IMR-90 (cell line): Measurements from ENCODE around the gene PHF14.

Experiments used
- MAFK ChIP-seq: IDR thresholded peaks from 2 replicates; pipeline ENCODE4 v1.6.1; 2012; ENCODE audit warnings: low read depth, low read length, improper control_type of control experiment
- MXI1 ChIP-seq: IDR thresholded peaks from 2 replicates; pipeline ENCODE4 v1.6.1; 2012; ENCODE audit warnings: low read depth, mild to moderate bottlenecking, low read length, moderate library complexity, borderline replicate concordance
- POLR2A ChIP-seq: IDR thresholded peaks from 2 replicates; pipeline ENCODE4 v1.6.1; 2012; ENCODE audit warnings: mild to moderate bottlenecking, low read depth, low read length
- RCOR1 ChIP-seq: IDR thresholded peaks from 2 replicates; pipeline ENCODE4 v1.6.1; 2012; ENCODE audit warnings: mild to moderate bottlenecking, low read length, improper control_type of control experiment; ENCODE audit not compliant: insufficient replicate concordance
- TF ChIP-seq, protein P1 (sequence below): conservative IDR thresholded peaks from 2 replicates; pipeline ENCODE4 v1.5.1; 2012; ENCODE audit warnings: mild to moderate bottlenecking, low read depth, low read length, improper control_type of control experiment

DNA sequence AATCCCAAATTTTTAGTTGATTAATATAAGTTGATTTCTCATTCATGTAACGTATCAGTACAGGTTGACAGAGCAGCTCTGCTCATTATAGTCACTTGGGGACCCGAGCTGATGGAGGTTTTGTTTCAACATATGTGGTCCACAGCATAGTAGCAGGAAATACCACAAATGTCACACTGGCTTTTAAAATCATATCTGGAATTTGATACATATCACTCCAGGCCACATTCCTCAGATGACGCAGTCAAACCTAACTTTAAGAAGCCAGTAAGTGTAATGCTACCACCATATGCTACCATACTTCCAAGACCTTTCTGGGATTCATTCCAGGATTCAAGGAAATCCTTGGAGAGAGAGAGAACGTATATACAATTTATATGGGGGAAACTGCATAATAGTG, 156.3 kb downstream of the PHF14 start:
- TF ChIP-seq POLR2A (no peak), RCOR1 (no peak), MAFK (no peak), MXI1 (no peak)
- TF ChIP-seq, protein P1, sequence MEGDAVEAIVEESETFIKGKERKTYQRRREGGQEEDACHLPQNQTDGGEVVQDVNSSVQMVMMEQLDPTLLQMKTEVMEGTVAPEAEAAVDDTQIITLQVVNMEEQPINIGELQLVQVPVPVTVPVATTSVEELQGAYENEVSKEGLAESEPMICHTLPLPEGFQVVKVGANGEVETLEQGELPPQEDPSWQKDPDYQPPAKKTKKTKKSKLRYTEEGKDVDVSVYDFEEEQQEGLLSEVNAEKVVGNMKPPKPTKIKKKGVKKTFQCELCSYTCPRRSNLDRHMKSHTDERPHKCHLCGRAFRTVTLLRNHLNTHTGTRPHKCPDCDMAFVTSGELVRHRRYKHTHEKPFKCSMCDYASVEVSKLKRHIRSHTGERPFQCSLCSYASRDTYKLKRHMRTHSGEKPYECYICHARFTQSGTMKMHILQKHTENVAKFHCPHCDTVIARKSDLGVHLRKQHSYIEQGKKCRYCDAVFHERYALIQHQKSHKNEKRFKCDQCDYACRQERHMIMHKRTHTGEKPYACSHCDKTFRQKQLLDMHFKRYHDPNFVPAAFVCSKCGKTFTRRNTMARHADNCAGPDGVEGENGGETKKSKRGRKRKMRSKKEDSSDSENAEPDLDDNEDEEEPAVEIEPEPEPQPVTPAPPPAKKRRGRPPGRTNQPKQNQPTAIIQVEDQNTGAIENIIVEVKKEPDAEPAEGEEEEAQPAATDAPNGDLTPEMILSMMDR: no peak
